GM12878 (cell line): ENCODE data around the gene IL32.
A peak's percentile ranks its signal among the peaks of the same experiment; 100 is the strongest.

Experiments used
- CREB1 ChIP-seq: IDR thresholded peaks from 2 replicates; pipeline ENCODE4 v1.6.1; 2012; ENCODE audit warnings: low read depth, mild to moderate bottlenecking, inconsistent platforms
- CTCF ChIP-seq, 3 experiments: IDR thresholded peaks in 2 of 3; conservative IDR thresholded peaks in 1 of 3; 2 replicates each; pipeline ENCODE4 v1.5.1; 2011; ENCODE audit warnings: low read depth in 3 of 3, low read length in 3 of 3, mild to moderate bottlenecking in 3 of 3, control low read depth in 2 of 3, moderate library complexity in 2 of 3, inconsistent platforms in 1 of 3, mixed read lengths in 1 of 3; ENCODE audit not compliant: control insufficient read depth in 2 of 3, insufficient read depth in 1 of 3; ENCODE audit errors: extremely low read depth in 1 of 3
- EGR1 ChIP-seq, 2 experiments: IDR thresholded peaks; 1 replicate in 1 of 2; 2 replicates in 1 of 2; pipeline ENCODE4 v1.6.1; 2011 to 2012; ENCODE audit warnings: low read depth in 2 of 2, low read length in 2 of 2, borderline replicate concordance in 1 of 2, mild to moderate bottlenecking in 1 of 2, moderate library complexity in 1 of 2
- JUND ChIP-seq: IDR thresholded peaks from 2 replicates; pipeline ENCODE4 v1.6.1; 2012; ENCODE audit warnings: low read depth, mild to moderate bottlenecking, low read length, improper control_type of control experiment, moderate library complexity
- POLR2A ChIP-seq: IDR thresholded peaks from 2 replicates; pipeline ENCODE4 v1.6.1; 2011; ENCODE audit warnings: low read depth, mild to moderate bottlenecking, low read length
- POLR2AphosphoS2 ChIP-seq: IDR thresholded peaks from 2 replicates; pipeline ENCODE4 v1.6.1; 2011; ENCODE audit warnings: low read depth, mild to moderate bottlenecking, low read length, improper control_type of control experiment, moderate library complexity
- SIN3A ChIP-seq: IDR thresholded peaks from 2 replicates; pipeline ENCODE4 v1.6.1; 2012; ENCODE audit warnings: low read depth, low read length, improper control_type of control experiment
- ZNF217 ChIP-seq: fragments of 450-650 bp; IDR thresholded peaks from 2 replicates; pipeline ENCODE4 v1.6.1; 2017; ENCODE audit warnings: antibody characterized with exemption, mild to moderate bottlenecking
- TF ChIP-seq, protein P1 (sequence below): IDR thresholded peaks from 2 replicates; pipeline ENCODE4 v1.6.1; 2011; ENCODE audit warnings: low read depth, low read length, improper control_type of control experiment, borderline replicate concordance
- TF ChIP-seq, protein P2 (sequence below): fragments of 450-650 bp; IDR thresholded peaks from 2 replicates; pipeline ENCODE4 v1.6.1; 2017; ENCODE audit warnings: borderline replicate concordance

GRCh38 chr16:3101018-3101840 lies 35.8 kb downstream of the IL32 start:
- TF ChIP-seq JUND, result no peak
- no peak for TF ChIP-seq POLR2A
- peak; percentile 60 to 86 (median 68) for TF ChIP-seq CTCF (IDR thresholded peaks at IDR 0.05 in 2 of 3, conservative IDR thresholded peaks at IDR 0.05 in 1 of 3; ENCODE audit: control insufficient read depth in 2 of 3, extremely low read depth in 1 of 3, insufficient read depth in 1 of 3, low read depth in 3 of 3, low read length in 3 of 3)
- TF ChIP-seq, protein P1, sequence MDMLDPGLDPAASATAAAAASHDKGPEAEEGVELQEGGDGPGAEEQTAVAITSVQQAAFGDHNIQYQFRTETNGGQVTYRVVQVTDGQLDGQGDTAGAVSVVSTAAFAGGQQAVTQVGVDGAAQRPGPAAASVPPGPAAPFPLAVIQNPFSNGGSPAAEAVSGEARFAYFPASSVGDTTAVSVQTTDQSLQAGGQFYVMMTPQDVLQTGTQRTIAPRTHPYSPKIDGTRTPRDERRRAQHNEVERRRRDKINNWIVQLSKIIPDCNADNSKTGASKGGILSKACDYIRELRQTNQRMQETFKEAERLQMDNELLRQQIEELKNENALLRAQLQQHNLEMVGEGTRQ, result no peak
- TF ChIP-seq POLR2AphosphoS2, result no peak
- TF ChIP-seq CREB1, result no peak
- TF ChIP-seq ZNF217, result no peak
- TF ChIP-seq EGR1 (IDR thresholded peaks at IDR 0.05; ENCODE audit: borderline replicate concordance in 1 of 2, low read depth in 2 of 2, low read length in 2 of 2), result no peak
- TF ChIP-seq, protein P2, sequence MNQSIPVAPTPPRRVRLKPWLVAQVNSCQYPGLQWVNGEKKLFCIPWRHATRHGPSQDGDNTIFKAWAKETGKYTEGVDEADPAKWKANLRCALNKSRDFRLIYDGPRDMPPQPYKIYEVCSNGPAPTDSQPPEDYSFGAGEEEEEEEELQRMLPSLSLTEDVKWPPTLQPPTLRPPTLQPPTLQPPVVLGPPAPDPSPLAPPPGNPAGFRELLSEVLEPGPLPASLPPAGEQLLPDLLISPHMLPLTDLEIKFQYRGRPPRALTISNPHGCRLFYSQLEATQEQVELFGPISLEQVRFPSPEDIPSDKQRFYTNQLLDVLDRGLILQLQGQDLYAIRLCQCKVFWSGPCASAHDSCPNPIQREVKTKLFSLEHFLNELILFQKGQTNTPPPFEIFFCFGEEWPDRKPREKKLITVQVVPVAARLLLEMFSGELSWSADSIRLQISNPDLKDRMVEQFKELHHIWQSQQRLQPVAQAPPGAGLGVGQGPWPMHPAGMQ, result no peak
- TF ChIP-seq SIN3A, result no peak
